Mucosa of descending colon (tissue), 3 donors: ENCODE measurements around the gene RAVER2. TPM values are rescaled to one million over a fixed set of nuclear protein-coding genes. Genes with fewer than 3 reads are reported as not detected.

ENCODE experiments used
- ATAC-seq: fragments of 200-7000 bp; cut with Tn5 transposase; one replicate; pipeline ENCODE4 v1.9.1; 2020; ENCODE audit warnings: mild to moderate bottlenecking, moderate library complexity
- DNase-seq, 3 donors: peaks; one replicate each; pipeline ENCODE4 v3.0.0-alpha.2; 2020
- H3K36me3 ChIP-seq: fragments of 200-600 bp; one replicate; pipeline ENCODE4 v1.8.0; 2021; ENCODE audit warnings: low read depth, mild to moderate bottlenecking
- H3K4me1 ChIP-seq: fragments of 200-600 bp; one replicate; pipeline ENCODE4 v1.8.0; 2021; ENCODE audit warnings: low read depth, mild to moderate bottlenecking
- H3K4me3 ChIP-seq: fragments of 200-600 bp; one replicate; pipeline ENCODE4 v1.8.0; 2021; ENCODE audit warnings: mild to moderate bottlenecking
- H3K9me3 ChIP-seq: fragments of 200-600 bp; one replicate; pipeline ENCODE4 v1.8.0; 2021; ENCODE audit warnings: mild to moderate bottlenecking
- CTCF ChIP-seq: fragments of 200-600 bp; IDR thresholded peaks from one replicate; pipeline ENCODE4 v1.8.0; 2022; ENCODE audit warnings: antibody characterized with exemption, mild to moderate bottlenecking
- intact Hi-C, 2 donors: fragments of 100-400 bp; cut with DNase I in 1 of 2; cut with micrococcal nuclease in 1 of 2; formaldehyde crosslinking; loops; one replicate each; pipeline versions ENCODE4 v1.11.0 to v1.11.1; 2022; cut with DNase I, micrococcal nuclease
- total RNA-seq, 3 donors: library from RNA; stranded (reverse); fragmentation: NEBNext Ultra II Directional in 2 of 3; extraction: Animal tissue kit (Norgen Biotek cat#: 25700) in 2 of 3; gene quantifications; one replicate each; pipeline versions ENCODE4 v1.2.1 to v1.2.4, GENCODE V29; 2021 to 2023
- donor health status: DM: no; HTN: no; CAD: no; lungs with moderate emphysema.
- donor health status: DM: no; HTN: no; CAD: no.
- donor health status: DM: no; HTN: yes; CAD: no.

The RAVER2 gene
- total RNA-seq, 3 donors from 2014 or later, result 35.9 to 81.0 (median 46.3) TPM

GRCh38 chr1:64826991-64827390 is 82.1 kb downstream of the RAVER2 start:
- intact Hi-C loops, result loop anchor here in 1 of 2 donors (10.0 kb wide), 1 partner anchor 132 kb away; no protein-coding TSS in a partner anchor
- ATAC-seq, result peak; percentile 63
- DNase-seq, result no peak
- H3K36me3 ChIP-seq, result no peaks in the 10 kb centered on the region
- no peak overlapping the region for H3K4me3 ChIP-seq
- no peaks in the 10 kb centered on the region for H3K9me3 ChIP-seq
- no peak for TF ChIP-seq CTCF
- H3K4me1 ChIP-seq, result no peaks in the 10 kb centered on the region

DNA sequence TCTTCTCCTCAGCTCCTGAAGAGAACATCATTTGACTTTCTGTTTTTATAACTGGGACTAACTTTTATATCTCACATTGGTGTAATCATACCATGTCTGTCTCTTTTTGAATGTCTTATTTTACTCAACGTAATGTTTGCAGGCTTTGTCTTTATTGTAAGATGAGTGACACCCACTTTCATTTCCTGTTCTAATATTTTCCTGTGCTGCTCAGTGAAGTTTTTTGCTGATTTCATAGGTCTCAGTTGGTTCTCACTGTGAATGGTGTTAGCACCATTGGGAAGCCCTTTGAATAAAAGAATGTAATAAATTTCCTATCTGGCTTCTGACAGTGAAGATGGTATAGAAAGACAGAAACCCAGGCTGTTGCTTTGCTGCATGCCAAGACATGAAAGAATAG is 84.0 kb downstream of the RAVER2 start:
- DNase-seq (no peak), ATAC-seq (peak; percentile 6)
- no peak for TF ChIP-seq CTCF
- Histone ChIP-seq H3K9me3 (no peaks in the 10 kb centered on the region), H3K4me3 (no peak overlapping the region), H3K4me1 (no peaks in the 10 kb centered on the region), H3K36me3 (no peaks in the 10 kb centered on the region)
- intact Hi-C loops, result loop anchor here in 1 of 2 donors (10.0 kb wide), 1 partner anchor 134 kb away; no protein-coding TSS in a partner anchor

GRCh38 chr1:64829411-64830029 is 84.6 kb downstream of the RAVER2 start:
- no peak for TF ChIP-seq CTCF
- no peak for ATAC-seq
- Histone ChIP-seq H3K4me3 (no peak overlapping the region), H3K9me3 (no peaks in the 10 kb centered on the region), H3K4me1 (no peaks in the 10 kb centered on the region), H3K36me3 (no peaks in the 10 kb centered on the region)
- no peak for DNase-seq
- intact Hi-C loops, result loop anchor here in 1 of 2 donors (10.0 kb wide), 1 partner anchor 135 kb away; no protein-coding TSS in a partner anchor

DNA sequence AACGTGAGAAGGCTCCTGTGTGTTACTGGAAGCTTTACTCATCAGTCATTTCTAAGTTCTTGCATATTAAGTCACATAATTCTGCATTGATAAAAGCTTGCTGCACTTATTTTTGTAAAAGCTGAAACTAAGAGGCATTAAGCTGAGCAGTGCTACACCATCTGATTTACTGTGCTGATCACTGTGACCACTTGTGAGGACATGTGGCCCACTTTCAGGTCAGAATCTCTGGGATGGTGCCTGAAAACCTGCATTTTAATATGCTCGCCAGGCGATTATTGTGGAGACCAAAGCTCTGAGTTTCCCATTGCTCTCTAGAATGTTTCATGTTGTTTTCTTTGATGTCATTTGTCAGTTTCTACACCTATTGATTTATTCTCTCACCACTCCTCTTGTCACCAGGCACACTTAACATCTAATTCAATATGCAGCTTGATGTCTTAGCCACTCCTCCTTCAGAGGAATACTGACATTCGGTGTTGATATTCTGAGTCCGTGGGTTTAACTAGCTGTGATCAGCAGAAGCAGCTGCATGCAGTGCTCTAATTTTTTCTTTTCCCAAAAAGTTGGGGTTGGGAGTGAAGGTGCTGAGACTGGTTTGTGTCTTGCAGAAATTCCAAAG is 85.3 kb downstream of the RAVER2 start:
- DNase-seq, result no peak
- peaks cover 5% of the 10 kb centered on the region for H3K36me3 ChIP-seq
- no peaks in the 10 kb centered on the region for H3K9me3 ChIP-seq
- no peak for TF ChIP-seq CTCF
- intact Hi-C loops, result no loop called here
- H3K4me1 ChIP-seq, result no peaks in the 10 kb centered on the region
- no peak overlapping the region for H3K4me3 ChIP-seq
- no peak for ATAC-seq

DNA sequence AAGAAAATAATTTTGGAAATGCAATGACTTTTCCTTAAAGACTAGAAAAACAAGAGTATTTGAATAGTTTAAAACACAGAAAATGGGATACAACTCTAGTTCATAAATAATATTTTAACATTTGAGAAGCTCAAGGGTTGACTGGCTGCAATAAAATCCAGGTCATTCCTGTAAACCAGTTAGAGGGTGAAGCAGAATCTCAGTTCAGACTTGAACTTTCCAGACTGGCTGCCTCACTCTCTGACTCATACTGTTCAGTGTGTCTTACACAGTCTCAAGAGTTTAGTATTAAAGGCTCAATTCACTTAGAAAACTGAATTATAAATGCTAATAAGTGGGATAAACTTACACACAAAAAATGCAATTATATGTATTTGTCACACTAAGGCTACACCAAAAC is 89.9 kb downstream of the RAVER2 start:
- peaks cover 6% of the 10 kb centered on the region for H3K36me3 ChIP-seq
- H3K4me1 ChIP-seq, result no peaks in the 10 kb centered on the region
- no peaks in the 10 kb centered on the region for H3K9me3 ChIP-seq
- ATAC-seq (no peak), DNase-seq (no peak)
- TF ChIP-seq CTCF, result no peak
- intact Hi-C loops, result no loop called here
- H3K4me3 ChIP-seq, result no peak overlapping the region
